HepG2 (cell line): ENCODE results near the gene FPGS. TPM values are rescaled to one million over a fixed set of nuclear protein-coding genes. Genes with fewer than 3 reads are reported as not detected.
A peak's percentile ranks its signal among the peaks of the same experiment; 100 is the strongest.

Source experiments
- AGO2 ChIP-seq: fragments of 200-400 bp; formaldehyde crosslinking; optimal IDR thresholded peaks from 2 replicates; pipeline ENCODE3; 2017; ENCODE audit warnings: mild to moderate bottlenecking, low read depth, low read length, moderate library complexity
- CC2D1A ChIP-seq: sonication (generic); formaldehyde crosslinking; IDR thresholded peaks from 2 replicates; pipeline ENCODE4 v1.8.1; 2023; ENCODE audit warnings: mild to moderate bottlenecking, missing genetic modification reagents
- FOXA1 ChIP-seq, 2 experiments: fragments of 450-650 bp in 1 of 2; sonication (generic) in 1 of 2; formaldehyde crosslinking in 1 of 2; IDR thresholded peaks; 2 replicates each; pipeline versions ENCODE4 v1.4.0 to v1.6.1; 2016 to 2020; ENCODE audit warnings: missing genetic modification reagents in 1 of 2
- GPN1 ChIP-seq: sonication (generic); formaldehyde crosslinking; IDR thresholded peaks from 2 replicates; pipeline ENCODE4 v1.5.1; 2020; ENCODE audit warnings: missing genetic modification reagents, borderline replicate concordance
- PAXIP1 ChIP-seq: sonication (generic); formaldehyde crosslinking; conservative IDR thresholded peaks from 2 replicates; pipeline ENCODE4 v1.4.0; 2020; ENCODE audit warnings: mild to moderate bottlenecking, missing genetic modification reagents, moderate library complexity
- POLR2G ChIP-seq: fragments of 200-400 bp; formaldehyde crosslinking; IDR thresholded peaks from 2 replicates; pipeline ENCODE4 v1.6.1; 2018; ENCODE audit warnings: mild to moderate bottlenecking, low read depth, low read length, moderate library complexity
- TBP ChIP-seq: sonication (generic); formaldehyde crosslinking; IDR thresholded peaks from 2 replicates; pipeline ENCODE4 v1.5.0; 2020; ENCODE audit warnings: missing genetic modification reagents
- XRCC5 ChIP-seq: fragments of 200-400 bp; formaldehyde crosslinking; optimal IDR thresholded peaks from 2 replicates; pipeline ENCODE3; 2017; ENCODE audit warnings: mild to moderate bottlenecking, low read length
- ZFX ChIP-seq: sonication (generic); formaldehyde crosslinking; IDR thresholded peaks from 2 replicates; pipeline ENCODE4 v1.4.0; 2020; ENCODE audit warnings: mild to moderate bottlenecking, low read depth, missing genetic modification reagents, moderate library complexity
- ZNF460 ChIP-seq: sonication (generic); formaldehyde crosslinking; IDR thresholded peaks from 2 replicates; pipeline ENCODE4 v1.5.1; 2020; ENCODE audit warnings: missing genetic modification reagents, mild to moderate bottlenecking, borderline replicate concordance
- ZSCAN5A ChIP-seq: sonication (generic); formaldehyde crosslinking; IDR thresholded peaks from 2 replicates; pipeline ENCODE4 v1.8.0; 2022; ENCODE audit warnings: mild to moderate bottlenecking, missing genetic modification reagents, borderline replicate concordance
- polyA plus RNA-seq, 8 experiments: library from polyadenylated mRNA; depleted of rRNA in 3 of 8; stranded (reverse) in 7 of 8; unstranded in 1 of 8; fragments of >200 nt; fragmentation: Illumina TruSeq in 4 of 8; extraction: Trizol in 4 of 8; gene quantifications; 2 replicates each; pipeline versions ENCODE4 v1.2.1 to v1.2.3, GENCODE V29; 2011 to 2016; ENCODE audit warnings: low read depth in 4 of 8, missing spikeins in 1 of 8, mixed read lengths in 1 of 8; ENCODE audit not compliant: insufficient read depth in 1 of 8
- total RNA-seq, 5 experiments: library from RNA; depleted of rRNA; stranded (reverse); fragments of >200 nt; fragmentation: Illumina TruSeq; extraction: Trizol; gene quantifications; 2 replicates each; pipeline ENCODE4 v1.2.3, GENCODE V29; 2016; ENCODE audit warnings: low read depth in 1 of 5
- TF ChIP-seq, protein P1 (sequence below): IDR thresholded peaks from 2 replicates; pipeline ENCODE4 v1.6.1; 2012; ENCODE audit warnings: low read length, improper control_type of control experiment
- TF ChIP-seq, protein P2 (sequence below): sonication (generic); formaldehyde crosslinking; IDR thresholded peaks from 2 replicates; pipeline ENCODE4 v1.5.1; 2020; ENCODE audit warnings: missing genetic modification reagents, mild to moderate bottlenecking, borderline replicate concordance

FPGS gene
- total and polyA plus RNA-seq, 2 of the 13 experiments (the other 11 are each of a cell fraction or from before 2014, with no cell fraction given), result 35.6 to 36.8 TPM

DNA sequence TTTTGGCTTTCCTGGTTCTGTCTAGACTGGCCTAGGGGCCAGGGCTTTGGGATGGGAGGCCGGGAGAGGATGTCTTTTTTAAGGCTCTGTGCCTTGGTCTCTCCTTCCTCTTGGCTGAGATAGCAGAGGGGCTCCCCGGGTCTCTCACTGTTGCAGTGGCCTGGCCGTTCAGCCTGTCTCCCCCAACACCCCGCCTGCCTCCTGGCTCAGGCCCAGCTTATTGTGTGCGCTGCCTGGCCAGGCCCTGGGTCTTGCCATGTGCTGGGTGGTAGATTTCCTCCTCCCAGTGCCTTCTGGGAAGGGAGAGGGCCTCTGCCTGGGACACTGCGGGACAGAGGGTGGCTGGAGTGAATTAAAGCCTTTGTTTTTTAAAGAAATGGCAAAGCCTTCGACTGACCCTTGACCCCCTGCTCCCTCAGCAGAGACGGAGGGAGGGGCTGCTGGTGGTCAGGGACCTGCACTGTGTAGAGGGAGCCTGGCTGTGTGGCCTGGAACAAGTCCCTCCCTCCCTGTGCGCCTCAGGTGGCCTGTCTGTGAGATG is 11.1 kb downstream of the FPGS start (continued):
- TF ChIP-seq PAXIP1 (0 out of 2 replicates have a peak, but pooled peaks have one; percentile 19), CC2D1A (CRISPR knock-in tag) (no peak), FOXA1 (IDR thresholded peaks at IDR 0.05) (no peak), FOXA1 (CRISPR knock-in tag; IDR thresholded peaks at IDR 0.05) (no peak), XRCC5 (peak; percentile 16), TBP (no peak), POLR2G (peak; percentile 39; the same call in 1 of the 2 replicates), AGO2 (peak; percentile 22), ZNF460 (CRISPR knock-in tag) (no peak), ZSCAN5A (CRISPR knock-in tag) (no peak), GPN1 (CRISPR knock-in tag) (no peak), ZFX (CRISPR knock-in tag) (peak; percentile 50; the same call in 1 of the 2 replicates)
- TF ChIP-seq, protein P1, sequence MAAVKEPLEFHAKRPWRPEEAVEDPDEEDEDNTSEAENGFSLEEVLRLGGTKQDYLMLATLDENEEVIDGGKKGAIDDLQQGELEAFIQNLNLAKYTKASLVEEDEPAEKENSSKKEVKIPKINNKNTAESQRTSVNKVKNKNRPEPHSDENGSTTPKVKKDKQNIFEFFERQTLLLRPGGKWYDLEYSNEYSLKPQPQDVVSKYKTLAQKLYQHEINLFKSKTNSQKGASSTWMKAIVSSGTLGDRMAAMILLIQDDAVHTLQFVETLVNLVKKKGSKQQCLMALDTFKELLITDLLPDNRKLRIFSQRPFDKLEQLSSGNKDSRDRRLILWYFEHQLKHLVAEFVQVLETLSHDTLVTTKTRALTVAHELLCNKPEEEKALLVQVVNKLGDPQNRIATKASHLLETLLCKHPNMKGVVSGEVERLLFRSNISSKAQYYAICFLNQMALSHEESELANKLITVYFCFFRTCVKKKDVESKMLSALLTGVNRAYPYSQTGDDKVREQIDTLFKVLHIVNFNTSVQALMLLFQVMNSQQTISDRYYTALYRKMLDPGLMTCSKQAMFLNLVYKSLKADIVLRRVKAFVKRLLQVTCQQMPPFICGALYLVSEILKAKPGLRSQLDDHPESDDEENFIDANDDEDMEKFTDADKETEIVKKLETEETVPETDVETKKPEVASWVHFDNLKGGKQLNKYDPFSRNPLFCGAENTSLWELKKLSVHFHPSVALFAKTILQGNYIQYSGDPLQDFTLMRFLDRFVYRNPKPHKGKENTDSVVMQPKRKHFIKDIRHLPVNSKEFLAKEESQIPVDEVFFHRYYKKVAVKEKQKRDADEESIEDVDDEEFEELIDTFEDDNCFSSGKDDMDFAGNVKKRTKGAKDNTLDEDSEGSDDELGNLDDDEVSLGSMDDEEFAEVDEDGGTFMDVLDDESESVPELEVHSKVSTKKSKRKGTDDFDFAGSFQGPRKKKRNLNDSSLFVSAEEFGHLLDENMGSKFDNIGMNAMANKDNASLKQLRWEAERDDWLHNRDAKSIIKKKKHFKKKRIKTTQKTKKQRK, result no peak
- TF ChIP-seq, protein P2, sequence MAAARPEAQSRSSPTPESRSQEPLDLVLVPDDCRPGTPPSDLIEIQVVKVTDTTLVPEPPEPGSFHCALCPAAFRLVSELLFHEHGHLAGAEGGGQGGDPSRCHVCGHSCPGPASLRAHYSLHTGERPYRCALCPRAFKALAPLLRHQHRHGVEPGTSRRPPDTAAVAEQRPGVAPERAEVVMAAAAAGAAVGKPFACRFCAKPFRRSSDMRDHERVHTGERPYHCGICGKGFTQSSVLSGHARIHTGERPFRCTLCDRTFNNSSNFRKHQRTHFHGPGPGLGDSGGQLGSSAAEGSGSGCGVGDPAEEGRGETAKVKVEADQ, result no peak
